B cell (primary cell): ENCODE measurements around the gene ARHGAP9. TPM values are rescaled to one million over a fixed set of nuclear protein-coding genes. Genes with fewer than 3 reads are reported as not detected.

Experiments
- ATAC-seq: fragments of 200-7000 bp; cut with Tn5 transposase; one replicate; pipeline ENCODE4 v1.10.0; 2021; ENCODE audit warnings: low read depth, mild to moderate bottlenecking, moderate number of reproducible peaks, moderate library complexity
- CTCF ChIA-PET: fragments of 350-600 bp; sonication (Branson Sonifier 250); formaldehyde crosslinking; loops from one replicate; lab custom pipeline; 2021; ENCODE audit warnings: antibody characterized with exemption, inconsistent platforms; lab: Charles Lee
- POLR2A ChIA-PET: fragments of 350-600 bp; sonication (Branson Sonifier 250); formaldehyde crosslinking; loops from one replicate; lab custom pipeline; 2021; ENCODE audit warnings: antibody characterized with exemption; lab: Charles Lee
- DNase-seq: peaks from one replicate; pipeline ENCODE4 v3.0.0; 2013
- H2AFZ ChIP-seq: 2 replicates; pipeline ENCODE4 v1.6.1; 2012; ENCODE audit warnings: mild to moderate bottlenecking, low read depth, low read length; ENCODE audit not compliant: insufficient read depth, poor library complexity, severe bottlenecking
- H3K27ac ChIP-seq, 2 donors: 1 replicate in 1 of 2; 2 replicates in 1 of 2; pipeline ENCODE4 v1.5.1; 2012 to 2013; ENCODE audit warnings: low read length in 2 of 2, mild to moderate bottlenecking in 2 of 2, moderate library complexity in 1 of 2
- H3K27me3 ChIP-seq, 4 experiments: fragments of 200-600 bp in 1 of 4; sonication (generic) in 1 of 4; replicated peaks in 1 of 4; 1 replicate in 2 of 4; 2 replicates in 2 of 4; pipeline versions ENCODE4 v1.6.1 to v1.7.0; 2013 to 2016; ENCODE audit warnings: low read length in 3 of 4, mild to moderate bottlenecking in 2 of 4, mixed read lengths in 1 of 4, moderate library complexity in 1 of 4; ENCODE audit not compliant: insufficient read depth in 4 of 4, control insufficient read depth in 3 of 4; ENCODE audit errors: control extremely low read depth in 1 of 4
- H3K36me3 ChIP-seq, 2 experiments: replicated peaks in 1 of 2; 1 replicate in 1 of 2; 2 replicates in 1 of 2; pipeline versions ENCODE4 v1.6.1 to v1.7.1; 2013; ENCODE audit warnings: low read length in 1 of 2; ENCODE audit not compliant: insufficient read depth in 2 of 2, control insufficient read depth in 1 of 2; ENCODE audit errors: control extremely low read depth in 1 of 2, extremely low read depth in 1 of 2
- H3K4me1 ChIP-seq, 2 donors: fragments of 200-600 bp in 1 of 2; sonication (generic) in 1 of 2; 1 replicate in 1 of 2; 2 replicates in 1 of 2; pipeline versions ENCODE4 v1.5.1 to v1.6.1; 2013 to 2017; ENCODE audit warnings: low read length in 2 of 2; ENCODE audit not compliant: control insufficient read depth in 2 of 2, insufficient read depth in 2 of 2
- H3K4me2 ChIP-seq: replicated peaks from 2 replicates; pipeline ENCODE3; 2012; ENCODE audit warnings: mild to moderate bottlenecking, low read depth, low read length; ENCODE audit not compliant: poor library complexity, severe bottlenecking
- H3K4me3 ChIP-seq, 5 experiments: fragments of 200-600 bp in 1 of 5; sonication (generic) in 1 of 5; 1 replicate in 3 of 5; 2 replicates in 2 of 5; pipeline versions ENCODE4 v1.5.1 to v1.7.0; 2011 to 2016; ENCODE audit warnings: low read length in 4 of 5, mild to moderate bottlenecking in 4 of 5, low read depth in 2 of 5, control low read depth in 1 of 5, moderate library complexity in 1 of 5; ENCODE audit not compliant: insufficient read depth in 1 of 5; ENCODE audit errors: control extremely low read depth in 1 of 5, extremely low read depth in 1 of 5
- H3K79me2 ChIP-seq: fragments of 200-600 bp; sonication (generic); one replicate; pipeline ENCODE4 v1.6.0; 2016; ENCODE audit warnings: low read length; ENCODE audit not compliant: control insufficient read depth, insufficient read depth
- H3K9ac ChIP-seq: fragments of 200-600 bp; sonication (generic); 2 replicates; pipeline ENCODE4 v1.6.1; 2017; ENCODE audit warnings: mild to moderate bottlenecking, low read length, moderate library complexity
- H3K9me3 ChIP-seq, 3 donors: one replicate each; pipeline versions ENCODE4 v1.6.1 to v1.7.1; 2013; ENCODE audit warnings: low read length in 2 of 3; ENCODE audit not compliant: control insufficient read depth in 2 of 3, insufficient read depth in 1 of 3; ENCODE audit errors: control extremely low read depth in 1 of 3
- H4K20me1 ChIP-seq: 2 replicates; pipeline ENCODE4 v1.6.0; 2012; ENCODE audit warnings: mild to moderate bottlenecking, low read length; ENCODE audit not compliant: insufficient read depth, control insufficient read depth, poor library complexity, severe bottlenecking
- H3K27ac Mint-ChIP-seq: one replicate; pipeline ENCODE4 v1.8.0; 2021; ENCODE audit warnings: mixed read lengths
- H3K27me3 Mint-ChIP-seq: one replicate; pipeline ENCODE4 v1.8.0; 2021; ENCODE audit warnings: mixed read lengths
- H3K4me1 Mint-ChIP-seq: one replicate; pipeline ENCODE4 v1.8.0; 2021; ENCODE audit warnings: mixed read lengths
- H3K4me3 Mint-ChIP-seq: one replicate; pipeline ENCODE4 v1.8.0; 2021; ENCODE audit warnings: mixed read lengths
- H3K9me3 Mint-ChIP-seq: one replicate; pipeline ENCODE4 v1.8.0; 2022; ENCODE audit warnings: mixed read lengths; ENCODE audit not compliant: insufficient read depth
- EZH2 ChIP-seq: IDR thresholded peaks from 2 replicates; pipeline ENCODE4 v1.6.1; 2012; ENCODE audit warnings: borderline replicate concordance, low read depth, mild to moderate bottlenecking, moderate library complexity, low read length; ENCODE audit not compliant: insufficient read depth, poor library complexity, severe bottlenecking
- WGBS: methylation state at CpG from one replicate; pipeline ENCODE4 v1.1.5; 2013; ENCODE audit warnings: missing lambda C conversion rate; ENCODE audit not compliant: insufficient coverage; 5-methylcytosine and 5-hydroxymethylcytosine counted together
- intact Hi-C: fragments of 100-400 bp; cut with micrococcal nuclease; formaldehyde crosslinking; loops from one replicate; pipeline ENCODE4 v1.10.0; 2022
- polyA plus RNA-seq: library from polyadenylated mRNA; depleted of rRNA; stranded (reverse); fragments of >200 nt; gene quantifications from 2 replicates; pipeline ENCODE4 v1.2.3, GENCODE V29; 2012
- total RNA-seq, 2 donors: library from RNA; stranded (reverse); fragments of 120-200 nt in 1 of 2; gene quantifications; 1 replicate in 1 of 2; 2 replicates in 1 of 2; pipeline versions ENCODE4 v1.2.3 to v1.2.4, GENCODE V29; 2013 to 2022
- TF ChIP-seq, protein P1 (sequence below): fragments of 200-600 bp; IDR thresholded peaks from one replicate; pipeline ENCODE4 v1.8.0; 2022; ENCODE audit warnings: antibody characterized with exemption, mild to moderate bottlenecking

The ARHGAP9 gene
- total and polyA plus RNA-seq, 2 donors (not counting 1 experiment from before 2014, with no cell fraction given) = 161 to 390 TPM

DNA sequence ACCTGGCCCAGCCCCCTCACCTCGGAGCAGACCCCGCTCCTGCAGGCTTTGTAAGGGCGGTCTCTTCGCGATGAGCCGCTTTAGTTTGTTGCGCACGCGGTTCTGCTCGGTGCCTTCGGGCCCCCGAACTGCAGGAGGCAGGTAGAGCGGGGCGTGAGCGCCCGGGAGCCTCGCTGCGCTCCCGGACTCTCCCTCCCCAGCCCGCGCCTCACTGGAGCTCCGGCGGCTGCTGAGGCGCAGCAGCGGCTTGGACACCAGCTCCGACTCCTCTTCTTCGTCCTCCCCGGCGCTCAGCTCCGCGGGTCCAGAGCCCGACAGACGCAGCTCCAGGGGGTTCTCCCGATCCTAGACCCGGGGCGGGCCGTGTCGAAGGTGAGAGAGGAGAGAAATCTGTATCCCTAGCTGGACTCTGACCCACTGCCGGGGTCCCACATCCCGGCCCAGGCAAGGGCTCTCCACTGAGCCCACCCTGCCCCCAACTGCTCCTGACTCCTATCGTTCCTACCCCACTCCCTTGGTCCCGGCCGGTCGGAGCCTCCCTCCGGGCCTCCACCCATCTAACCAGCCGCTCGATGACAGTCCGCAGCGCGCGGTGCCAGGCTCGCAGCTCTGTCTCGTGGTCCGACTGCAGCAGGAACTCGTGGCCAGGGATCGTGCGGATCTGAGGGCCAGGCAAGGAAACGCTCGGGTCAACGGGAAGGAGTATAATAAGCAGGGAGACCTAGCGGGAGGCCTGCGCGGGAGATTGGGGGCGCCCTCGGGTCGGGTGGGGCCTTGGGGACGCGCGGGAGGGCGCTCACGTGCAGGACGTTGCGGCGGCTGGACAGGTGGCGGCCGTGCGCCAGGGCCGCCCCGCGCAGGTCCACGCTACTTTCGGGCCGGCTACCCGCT lies 4.2 kb downstream of the ARHGAP9 start:
- ATAC-seq (no peak), DNase-seq (no peak)
- Mint-ChIP-seq H3K4me1 (peaks cover 76% of the 10 kb centered on the region), H3K27me3 (no peaks in the 10 kb centered on the region), H3K27ac (peak overlapping the region; percentile 98), H3K9me3 (no peaks in the 10 kb centered on the region), H3K4me3 (peak overlapping the region; percentile 99)
- Histone ChIP-seq H3K4me3 (peak overlapping the region; percentile 6 to 90 (median 82)), H2AFZ (peak overlapping the region; percentile 43), H3K36me3 (peaks cover 2 to 44% of the 10 kb centered on the region in 2 experiments), H4K20me1 (peaks cover 23% of the 10 kb centered on the region), H3K9ac (peak overlapping the region; percentile 88), H3K27me3 (no peaks in the 10 kb centered on the region), H3K79me2 (peaks cover 67% of the 10 kb centered on the region), H3K27ac (peak overlapping the region; percentile 91 to 99), H3K4me1 (peaks cover 54 to 76% of the 10 kb centered on the region in 2 donors), H3K4me2 (peak overlapping the region; percentile 95), H3K9me3 (no peaks in the 10 kb centered on the region)
- ChIA-PET POLR2A (interaction anchor here (0.5 to 5.3 kb wide), 5 partner anchors 13 to 234 kb away, joined by 3 to 39 read pairs (median 3); no protein-coding TSS in a partner anchor), CTCF (interaction anchor here (1.0 to 10.4 kb wide), 8 partner anchors 9 to 22 kb away, joined by 3 to 166 read pairs (median 6); partner anchors contain the start of genes GLI1, INHBE and MARS1)
- 61% methylated on average over 79 of the region's 84 CpGs for WGBS
- TF ChIP-seq, protein P1, sequence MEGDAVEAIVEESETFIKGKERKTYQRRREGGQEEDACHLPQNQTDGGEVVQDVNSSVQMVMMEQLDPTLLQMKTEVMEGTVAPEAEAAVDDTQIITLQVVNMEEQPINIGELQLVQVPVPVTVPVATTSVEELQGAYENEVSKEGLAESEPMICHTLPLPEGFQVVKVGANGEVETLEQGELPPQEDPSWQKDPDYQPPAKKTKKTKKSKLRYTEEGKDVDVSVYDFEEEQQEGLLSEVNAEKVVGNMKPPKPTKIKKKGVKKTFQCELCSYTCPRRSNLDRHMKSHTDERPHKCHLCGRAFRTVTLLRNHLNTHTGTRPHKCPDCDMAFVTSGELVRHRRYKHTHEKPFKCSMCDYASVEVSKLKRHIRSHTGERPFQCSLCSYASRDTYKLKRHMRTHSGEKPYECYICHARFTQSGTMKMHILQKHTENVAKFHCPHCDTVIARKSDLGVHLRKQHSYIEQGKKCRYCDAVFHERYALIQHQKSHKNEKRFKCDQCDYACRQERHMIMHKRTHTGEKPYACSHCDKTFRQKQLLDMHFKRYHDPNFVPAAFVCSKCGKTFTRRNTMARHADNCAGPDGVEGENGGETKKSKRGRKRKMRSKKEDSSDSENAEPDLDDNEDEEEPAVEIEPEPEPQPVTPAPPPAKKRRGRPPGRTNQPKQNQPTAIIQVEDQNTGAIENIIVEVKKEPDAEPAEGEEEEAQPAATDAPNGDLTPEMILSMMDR = no peak
- no peak for TF ChIP-seq EZH2
- intact Hi-C loops = loop anchor here (1.0 to 5.0 kb wide), 2 partner anchors 13 to 147 kb away; no protein-coding TSS in a partner anchor
